Stimulated activated CD4-positive, alpha-beta T cell treated with anti-CD3 and anti-CD28 coated beads, TNF-alpha, amount 100 ng/mL, for 24 hours (primary cell): ENCODE data around the gene RNF207.

Experiments used
- DNase-seq, 3 experiments: peaks; one replicate each; pipeline ENCODE4 v3.0.0-alpha.2; 2020; ENCODE audit warnings: low read depth in 3 of 3

Gene RNF207

GRCh38 chr1:6234502-6235295 lies 28.8 kb downstream of the RNF207 start:
- DNase-seq: no peak

- DNase-seq: peak in 1 of 3 experiments; percentile 10
Measured at GRCh38 chr1:6235296-6235677, 29.4 kb downstream of the RNF207 start.

GRCh38 chr1:6237093-6237492 lies 31.2 kb downstream of the RNF207 start:
- DNase-seq: no peak

- no peak for DNase-seq
Measured at GRCh38 chr1:6239213-6239752, 33.4 kb downstream of the RNF207 start.

- DNase-seq: no peak
Measured at GRCh38 chr1:6239950-6240768, 34.2 kb downstream of the RNF207 start.

- DNase-seq: no peak
Measured at GRCh38 chr1:6241107-6241886, 35.4 kb downstream of the RNF207 start.

GRCh38 chr1:6241887-6242740 lies 36.2 kb downstream of the RNF207 start:
- DNase-seq: no peak

- no peak for DNase-seq
Measured at GRCh38 chr1:6243053-6243834, 37.3 kb downstream of the RNF207 start.

- no peak for DNase-seq
Measured at GRCh38 chr1:6243993-6244392, 38.1 kb downstream of the RNF207 start, which contains the start of gene HES3. HES3 (plus strand) TSS chr1:6244179; CDS start chr1:6244366, 187 bp downstream.

GRCh38 chr1:6244401-6245049 lies 38.6 kb downstream of the RNF207 start:
- no peak for DNase-seq

GRCh38 chr1:6245086-6245868 lies 39.4 kb downstream of the RNF207 start:
- peak; percentile 56 to 74 (median 56) for DNase-seq

- peak in 1 of 3 experiments; percentile 63 for DNase-seq
Measured at GRCh38 chr1:6245869-6246496, 40.1 kb downstream of the RNF207 start.

GRCh38 chr1:6246497-6247467 lies 40.9 kb downstream of the RNF207 start:
- DNase-seq: peak; percentile 59 to 79 (median 69)

- DNase-seq: no peak
Measured at GRCh38 chr1:6247651-6248050, 41.7 kb downstream of the RNF207 start.

- no peak for DNase-seq
Measured at GRCh38 chr1:6248161-6248776, 42.4 kb downstream of the RNF207 start.

GRCh38 chr1:6248932-6249738 lies 43.2 kb downstream of the RNF207 start:
- no peak for DNase-seq
